COR-L47 (cell line): ENCODE results near the gene NAMPT.
"Not testable (repeated sequence)": the region's sequence is repeated elsewhere in the genome, so short reads cannot be mapped to it uniquely, and the experiment has no call there.

Source experiments
- DNase-seq: peaks from one replicate; lab custom pipeline; 2025; lab: John Stamatoyannopoulos, UW

NAMPT gene

GRCh38 chr7:106284714-106285050 lies at the start of gene NAMPT:
Gene NAMPT (minus strand): TSS chr7:106284983. CDS start chr7:106284884, 99 bp downstream.
- no peak for DNase-seq

- DNase-seq: no peak
Measured at GRCh38 chr7:106332201-106332600, 47.4 kb upstream of the NAMPT start.

- DNase-seq: no peak
Measured at GRCh38 chr7:106331441-106332175, 46.8 kb upstream of the NAMPT start.

GRCh38 chr7:106329971-106330733 lies 45.4 kb upstream of the NAMPT start:
- no peak for DNase-seq

GRCh38 chr7:106329408-106329807 lies 44.6 kb upstream of the NAMPT start:
- no peak for DNase-seq

GRCh38 chr7:106327538-106328481 lies 43.0 kb upstream of the NAMPT start:
- DNase-seq: no peak

GRCh38 chr7:106326594-106327537 lies 42.1 kb upstream of the NAMPT start:
- no peak for DNase-seq

- not testable (repeated sequence) for DNase-seq
Measured at GRCh38 chr7:106324509-106324908, 39.7 kb upstream of the NAMPT start.

- DNase-seq: not testable (repeated sequence)
Measured at GRCh38 chr7:106320254-106320770, 35.5 kb upstream of the NAMPT start.

- no peak for DNase-seq
Measured at GRCh38 chr7:106318482-106318881, 33.7 kb upstream of the NAMPT start.

- no peak for DNase-seq
Measured at GRCh38 chr7:106317971-106318370, 33.2 kb upstream of the NAMPT start.

- no peak for DNase-seq
Measured at GRCh38 chr7:106316947-106317346, 32.2 kb upstream of the NAMPT start.

GRCh38 chr7:106314875-106315274 lies 30.1 kb upstream of the NAMPT start:
- no peak for DNase-seq

GRCh38 chr7:106313966-106314365 lies 29.2 kb upstream of the NAMPT start:
- DNase-seq: no peak

- DNase-seq: no peak
Measured at GRCh38 chr7:106313456-106313901, 28.7 kb upstream of the NAMPT start.

GRCh38 chr7:106312906-106313305 lies 28.1 kb upstream of the NAMPT start:
- no peak for DNase-seq

- DNase-seq: no peak
Measured at GRCh38 chr7:106312099-106312871, 27.5 kb upstream of the NAMPT start.

- no peak for DNase-seq
Measured at GRCh38 chr7:106309362-106309761, 24.6 kb upstream of the NAMPT start.

GRCh38 chr7:106306256-106306655 lies 21.5 kb upstream of the NAMPT start:
- no peak for DNase-seq

- no peak for DNase-seq
Measured at GRCh38 chr7:106305732-106306131, 20.9 kb upstream of the NAMPT start.
